ENCODE data around the gene CD82.

Gene CD82

GRCh38 chr11:44561964-44562734, 3.3 kb upstream of the CD82 start:
- FAIRE-seq, result no peak

GRCh38 chr11:44562845-44563460, 2.5 kb upstream of the CD82 start:
- FAIRE-seq, result no peak

DNA sequence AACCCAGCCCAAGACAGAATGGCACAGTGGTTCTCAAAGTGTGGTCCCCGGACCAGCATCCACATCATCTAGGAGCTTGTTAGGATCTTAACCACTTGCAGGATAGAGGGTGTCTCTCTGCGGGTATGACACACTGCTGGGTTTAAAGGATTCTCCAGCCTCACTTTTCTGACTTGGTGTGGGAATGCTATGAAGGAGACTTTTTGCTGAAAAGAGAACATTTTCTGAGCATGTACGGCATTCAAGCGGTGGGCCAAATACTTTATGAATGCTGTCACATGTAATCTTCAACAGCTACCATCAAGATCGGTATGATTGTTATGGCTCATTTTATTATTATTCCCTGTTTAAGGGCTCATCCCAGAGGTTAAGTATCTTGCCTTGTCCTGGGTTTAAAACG, 1.8 kb upstream of the CD82 start:
- no peak for FAIRE-seq

DNA sequence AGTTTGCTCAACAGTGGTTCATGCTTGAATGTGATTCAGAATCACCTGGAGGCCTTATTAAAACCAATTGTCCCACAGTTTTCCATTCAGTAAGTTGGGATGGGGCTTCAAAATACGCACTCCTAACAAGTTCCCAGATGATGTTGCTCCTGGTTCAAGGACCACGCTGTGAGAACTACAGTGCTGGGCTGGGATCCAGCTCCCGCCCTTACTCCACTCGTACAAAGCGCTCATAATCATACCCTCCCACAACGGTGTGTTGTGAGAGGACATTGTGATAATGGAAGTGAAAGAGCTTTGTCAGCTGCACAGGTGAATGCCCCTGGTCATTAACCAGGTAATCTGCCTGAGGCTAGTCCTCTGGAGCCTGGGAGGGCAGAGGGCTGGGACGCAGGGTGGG, 1.3 kb upstream of the CD82 start:
- no peak for FAIRE-seq

- FAIRE-seq, result no peak
These were observed 723 bp upstream of the CD82 start for GRCh38 chr11:44564670-44565210.

GRCh38 chr11:44565953-44566949, 788 bp downstream of the CD82 start:
- FAIRE-seq, result no peak

- no peak for FAIRE-seq
These were observed 1.8 kb downstream of the CD82 start for GRCh38 chr11:44566952-44567875.

GRCh38 chr11:44567876-44568256, 2.4 kb downstream of the CD82 start:
- FAIRE-seq, result no peak

- no peak for FAIRE-seq
These were observed 2.8 kb downstream of the CD82 start for GRCh38 chr11:44568331-44568657.

DNA sequence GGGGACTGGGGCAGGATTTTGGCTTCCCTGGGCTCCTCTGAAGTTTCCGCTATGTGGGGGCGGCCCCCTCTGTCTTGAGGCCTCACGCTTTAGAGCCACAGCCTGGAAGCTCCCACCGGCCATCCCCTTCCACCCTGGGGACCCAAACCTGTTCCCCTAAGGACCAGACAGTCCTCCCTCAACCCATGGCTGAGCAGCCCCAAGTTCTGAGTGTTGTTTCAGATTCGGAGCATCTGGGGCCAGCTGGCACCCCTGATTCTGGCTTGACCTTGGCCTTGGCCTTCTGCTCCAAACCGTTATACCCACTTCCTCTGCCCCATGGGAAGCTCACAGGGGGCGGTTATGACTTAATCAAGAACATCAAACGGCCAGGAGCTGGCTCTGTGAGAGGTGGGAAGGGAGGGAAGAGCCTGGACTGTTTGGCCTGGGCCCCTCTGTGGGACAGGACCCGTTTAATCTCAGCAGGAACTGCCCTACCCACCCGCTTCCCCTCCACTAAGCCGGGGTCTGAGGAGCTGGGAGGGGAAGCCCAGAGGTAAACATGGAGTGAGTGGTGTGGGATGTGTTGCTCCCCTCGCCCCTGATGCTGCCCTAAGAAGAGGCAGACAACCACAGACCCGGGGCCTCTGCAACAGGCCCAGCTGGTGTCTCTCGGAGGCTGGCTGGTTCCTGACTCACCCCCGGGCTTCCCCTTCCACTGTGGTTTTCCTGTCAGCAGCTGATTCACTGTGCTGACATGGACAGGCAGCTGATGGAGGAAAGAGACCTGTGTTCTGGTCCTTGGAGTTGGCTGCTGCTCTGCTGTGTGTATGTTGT, 3.4 kb downstream of the CD82 start:
- FAIRE-seq, result no peak

- no peak for FAIRE-seq
These were observed 5.1 kb downstream of the CD82 start for GRCh38 chr11:44570411-44571155.

DNA sequence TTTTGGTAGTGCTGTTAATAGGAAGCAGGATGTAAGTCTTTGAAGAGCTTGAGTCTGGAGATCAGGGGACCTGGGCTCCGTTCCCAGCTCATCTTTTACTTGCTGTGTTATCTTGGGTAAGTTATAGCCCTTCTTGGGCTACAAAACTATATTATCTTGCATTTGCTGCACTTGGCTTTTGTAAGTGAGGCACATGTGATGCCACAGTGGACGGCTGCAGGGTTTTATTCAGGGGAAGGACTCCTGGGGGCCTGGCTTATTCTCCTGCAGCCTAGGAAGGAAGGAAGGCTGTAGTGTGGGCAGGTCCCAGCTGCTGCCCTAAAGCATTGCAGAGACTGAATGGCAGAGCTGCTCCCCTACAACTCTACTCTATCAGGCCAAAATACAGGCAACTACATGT, 6.4 kb downstream of the CD82 start:
- FAIRE-seq, result no peak

DNA sequence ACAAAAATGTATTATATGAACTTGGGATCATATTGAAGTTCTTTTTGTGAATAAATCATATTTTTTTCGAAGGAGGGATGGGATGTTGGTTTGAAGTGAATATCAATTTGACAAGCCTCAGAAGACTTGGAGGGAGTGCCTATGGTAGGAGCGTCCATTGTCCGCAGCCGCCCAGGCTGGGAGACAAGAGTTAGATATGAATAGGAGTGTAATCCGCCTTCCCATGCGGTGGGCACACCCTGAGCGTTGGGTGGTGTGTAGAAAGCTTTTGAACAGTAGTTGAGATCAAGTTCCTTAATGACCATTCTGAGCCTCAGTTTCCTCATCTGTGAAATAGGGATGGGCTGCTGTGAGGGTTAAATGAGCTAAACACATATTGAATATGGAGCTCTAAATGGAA, 7.0 kb downstream of the CD82 start:
- FAIRE-seq, result no peak

- FAIRE-seq, result no peak
These were observed 7.4 kb downstream of the CD82 start for GRCh38 chr11:44572884-44573283.

DNA sequence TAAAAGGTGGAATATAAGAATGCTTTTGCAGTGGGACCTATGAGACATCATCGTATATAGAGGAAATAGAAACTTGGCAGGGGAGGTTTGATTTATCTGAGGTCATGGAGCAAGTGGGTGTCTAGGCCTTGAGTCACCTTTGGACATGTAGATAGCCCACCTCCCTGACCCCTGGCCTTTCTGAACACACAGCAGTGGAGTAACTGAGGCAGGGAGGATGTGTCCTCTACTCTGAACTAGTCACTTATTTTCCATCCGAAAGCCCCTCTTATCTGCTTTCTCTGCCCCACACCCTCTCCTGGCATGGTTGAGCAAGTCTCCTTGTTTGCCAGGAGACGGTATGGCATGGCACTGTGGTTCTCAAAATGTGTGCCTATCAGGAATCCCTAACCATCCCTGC, 7.9 kb downstream of the CD82 start:
- no peak for FAIRE-seq

- no peak for FAIRE-seq
These were observed 9.3 kb downstream of the CD82 start for GRCh38 chr11:44574610-44575287.

GRCh38 chr11:44575288-44575672, 9.8 kb downstream of the CD82 start:
- no peak for FAIRE-seq

DNA sequence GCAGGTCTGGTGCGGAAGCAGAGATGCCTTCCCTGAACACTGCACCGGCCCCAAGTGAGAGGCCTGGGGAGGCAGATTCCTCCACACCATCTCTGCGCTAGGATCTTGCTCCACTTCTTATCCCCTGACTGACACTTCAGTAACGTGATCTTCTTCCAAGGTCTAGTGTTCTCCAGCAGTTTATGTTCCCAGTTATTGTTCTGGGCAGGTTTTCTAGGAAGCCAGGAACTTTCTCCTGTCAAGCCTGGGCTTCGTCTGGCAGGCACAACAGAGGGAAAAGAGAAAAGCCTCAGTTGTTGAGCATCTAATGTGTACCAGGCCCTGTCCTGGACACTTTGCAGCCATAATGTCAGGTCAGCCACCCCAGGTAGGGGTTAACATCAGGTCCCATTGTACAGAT, 10.5 kb downstream of the CD82 start:
- no peak for FAIRE-seq

GRCh38 chr11:44576656-44577055, 11.2 kb downstream of the CD82 start:
- no peak for FAIRE-seq

GRCh38 chr11:44577231-44577830, 11.9 kb downstream of the CD82 start:
- no peak for FAIRE-seq

Data from A204.1 (cell line).